Adrenal gland (tissue), 5 donors: ENCODE results near the gene GAGE12J.

Experiments
- POLR2A ChIP-seq, 2 donors: fragments of 450-650 bp; IDR thresholded peaks; one replicate each; pipeline ENCODE4 v1.6.1; 2017; ENCODE audit warnings: antibody characterized with exemption in 2 of 2, mild to moderate bottlenecking in 2 of 2, moderate library complexity in 1 of 2
- TF ChIP-seq, protein P1 (sequence below), 6 experiments: fragments of 450-650 bp in 4 of 6; fragments of 200-600 bp in 2 of 6; sonication (generic) in 1 of 6; IDR thresholded peaks; 1 replicate in 5 of 6; 2 replicates in 1 of 6; pipeline versions ENCODE4 v1.5.1 to v1.8.0; 2016 to 2021; ENCODE audit warnings: antibody characterized with exemption in 6 of 6, mild to moderate bottlenecking in 2 of 6, moderate library complexity in 1 of 6
- donor health status: DM: no; HTN: no; CAD: no.

- TF ChIP-seq, protein P1, sequence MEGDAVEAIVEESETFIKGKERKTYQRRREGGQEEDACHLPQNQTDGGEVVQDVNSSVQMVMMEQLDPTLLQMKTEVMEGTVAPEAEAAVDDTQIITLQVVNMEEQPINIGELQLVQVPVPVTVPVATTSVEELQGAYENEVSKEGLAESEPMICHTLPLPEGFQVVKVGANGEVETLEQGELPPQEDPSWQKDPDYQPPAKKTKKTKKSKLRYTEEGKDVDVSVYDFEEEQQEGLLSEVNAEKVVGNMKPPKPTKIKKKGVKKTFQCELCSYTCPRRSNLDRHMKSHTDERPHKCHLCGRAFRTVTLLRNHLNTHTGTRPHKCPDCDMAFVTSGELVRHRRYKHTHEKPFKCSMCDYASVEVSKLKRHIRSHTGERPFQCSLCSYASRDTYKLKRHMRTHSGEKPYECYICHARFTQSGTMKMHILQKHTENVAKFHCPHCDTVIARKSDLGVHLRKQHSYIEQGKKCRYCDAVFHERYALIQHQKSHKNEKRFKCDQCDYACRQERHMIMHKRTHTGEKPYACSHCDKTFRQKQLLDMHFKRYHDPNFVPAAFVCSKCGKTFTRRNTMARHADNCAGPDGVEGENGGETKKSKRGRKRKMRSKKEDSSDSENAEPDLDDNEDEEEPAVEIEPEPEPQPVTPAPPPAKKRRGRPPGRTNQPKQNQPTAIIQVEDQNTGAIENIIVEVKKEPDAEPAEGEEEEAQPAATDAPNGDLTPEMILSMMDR (IDR thresholded peaks at IDR 0.05), result no peak
- TF ChIP-seq POLR2A (IDR thresholded peaks at IDR 0.05), result no peak
These were observed 9.7 kb upstream of the GAGE12J start for GRCh38 chrX:49312176-49312575.
